GM10266 (cell line): Measurements from ENCODE around the gene COPE.

ENCODE experiments used
- DNase-seq: peaks from one replicate; pipeline ENCODE4 v3.0.0; 2012; ENCODE audit errors: extremely low spot score
- CTCF ChIP-seq: IDR thresholded peaks from 2 replicates; pipeline ENCODE4 v1.5.1; 2012; ENCODE audit warnings: mild to moderate bottlenecking, low read depth; ENCODE audit not compliant: control insufficient read depth, insufficient read depth; ENCODE audit errors: missing control alignments

Gene COPE

GRCh38 chr19:18883526-18884304 is 35.5 kb downstream of the COPE start:
- DNase-seq, result no peak
- TF ChIP-seq CTCF, result no peak

GRCh38 chr19:18881491-18881890 is 37.7 kb downstream of the COPE start:
- no peak for DNase-seq
- no peak for TF ChIP-seq CTCF

GRCh38 chr19:18879579-18880373 is 39.4 kb downstream of the COPE start:
- no peak for TF ChIP-seq CTCF
- DNase-seq, result no peak

GRCh38 chr19:18878858-18879578 is 40.2 kb downstream of the COPE start:
- DNase-seq, result no peak
- no peak for TF ChIP-seq CTCF

GRCh38 chr19:18878058-18878797 is 41.0 kb downstream of the COPE start:
- TF ChIP-seq CTCF, result no peak
- DNase-seq, result no peak

- TF ChIP-seq CTCF, result no peak
- DNase-seq, result no peak
Observed at GRCh38 chr19:18876865-18877264, 42.3 kb downstream of the COPE start.
